Measurements from ENCODE around the gene LYZL4. TPM values are rescaled to one million over a fixed set of nuclear protein-coding genes. Genes with fewer than 3 reads are reported as not detected.

The LYZL4 gene
- total RNA-seq, 1 donor from 2014 or later: not detected

- Mint-ChIP-seq H3K27me3 (ENCODE audit: low read depth) (peaks cover 14% of the 10 kb centered on the region), H3K27ac (ENCODE audit: unreplicated experiment) (no peak overlapping the region), H3K4me3 (ENCODE audit: unreplicated experiment) (no peak overlapping the region), H3K9me3 (ENCODE audit: low read depth) (no peaks in the 10 kb centered on the region), H3K36me3 (ENCODE audit: low read depth) (peaks cover 2% of the 10 kb centered on the region), H3K4me1 (ENCODE audit: low read depth) (peaks cover under 1% of the 10 kb centered on the region)
- TF ChIP-seq CTCF (IDR thresholded peaks at IDR 0.05): no peak
- no peak for DNase-seq (ENCODE audit: low spot score)
Measured at GRCh38 chr3:42381551-42382082, 28.8 kb downstream of the LYZL4 start.

GRCh38 chr3:42377681-42378080 lies 32.7 kb downstream of the LYZL4 start:
- no peaks in the 10 kb centered on the region for H3K36me3 Mint-ChIP-seq (ENCODE audit: low read depth)
- H3K4me1 Mint-ChIP-seq (ENCODE audit: low read depth): peaks cover 9% of the 10 kb centered on the region
- peaks cover 10% of the 10 kb centered on the region for H3K27me3 Mint-ChIP-seq (ENCODE audit: low read depth)
- no peak overlapping the region for H3K4me3 Mint-ChIP-seq (ENCODE audit: unreplicated experiment)
- no peak for DNase-seq (ENCODE audit: low spot score)
- H3K9me3 Mint-ChIP-seq (ENCODE audit: low read depth): no peaks in the 10 kb centered on the region
- H3K27ac Mint-ChIP-seq (ENCODE audit: unreplicated experiment): no peak overlapping the region
- no peak for TF ChIP-seq CTCF (IDR thresholded peaks at IDR 0.05)

GRCh38 chr3:42376344-42376798 lies 34.0 kb downstream of the LYZL4 start:
- no peak for DNase-seq (ENCODE audit: low spot score)
- peaks cover 19% of the 10 kb centered on the region for H3K27me3 Mint-ChIP-seq (ENCODE audit: low read depth)
- H3K4me1 Mint-ChIP-seq (ENCODE audit: low read depth): peaks cover 9% of the 10 kb centered on the region
- H3K9me3 Mint-ChIP-seq (ENCODE audit: low read depth): no peaks in the 10 kb centered on the region
- no peak overlapping the region for H3K4me3 Mint-ChIP-seq (ENCODE audit: unreplicated experiment)
- H3K27ac Mint-ChIP-seq (ENCODE audit: unreplicated experiment): peak overlapping the region; percentile 34
- H3K36me3 Mint-ChIP-seq (ENCODE audit: low read depth): no peaks in the 10 kb centered on the region
- no peak for TF ChIP-seq CTCF (IDR thresholded peaks at IDR 0.05)

- peaks cover 29% of the 10 kb centered on the region for H3K27me3 Mint-ChIP-seq (ENCODE audit: low read depth)
- peaks cover 8% of the 10 kb centered on the region for H3K9me3 Mint-ChIP-seq (ENCODE audit: low read depth)
- no peak for TF ChIP-seq CTCF (IDR thresholded peaks at IDR 0.05)
- peaks cover 2% of the 10 kb centered on the region for H3K36me3 Mint-ChIP-seq (ENCODE audit: low read depth)
- H3K4me3 Mint-ChIP-seq (ENCODE audit: unreplicated experiment): no peak overlapping the region
- no peak for DNase-seq (ENCODE audit: low spot score)
- H3K27ac Mint-ChIP-seq (ENCODE audit: unreplicated experiment): no peak overlapping the region
- H3K4me1 Mint-ChIP-seq (ENCODE audit: low read depth): peaks cover 9% of the 10 kb centered on the region
Measured at GRCh38 chr3:42375121-42375800, 35.1 kb downstream of the LYZL4 start.

- no peak for DNase-seq (ENCODE audit: low spot score)
- no peak for TF ChIP-seq CTCF (IDR thresholded peaks at IDR 0.05)
- no peak overlapping the region for H3K27ac Mint-ChIP-seq (ENCODE audit: unreplicated experiment)
- peaks cover 9% of the 10 kb centered on the region for H3K4me1 Mint-ChIP-seq (ENCODE audit: low read depth)
- peaks cover 9% of the 10 kb centered on the region for H3K9me3 Mint-ChIP-seq (ENCODE audit: low read depth)
- H3K36me3 Mint-ChIP-seq (ENCODE audit: low read depth): peaks cover 2% of the 10 kb centered on the region
- H3K4me3 Mint-ChIP-seq (ENCODE audit: unreplicated experiment): no peak overlapping the region
- peaks cover 37% of the 10 kb centered on the region for H3K27me3 Mint-ChIP-seq (ENCODE audit: low read depth)
Measured at GRCh38 chr3:42371776-42372175, 38.6 kb downstream of the LYZL4 start.

Data from chondrocyte (in vitro differentiated cells).